Fibroblast of peridontal ligament (primary cell): ENCODE measurements around the gene CAMKK2.
"Not testable (repeated sequence)": the region's sequence is repeated elsewhere in the genome, so short reads cannot be mapped to it uniquely, and the experiment has no call there.

ENCODE experiments used
- DNase-seq: peaks from one replicate; pipeline ENCODE4 v3.0.0-alpha.2; 2010; ENCODE audit errors: extremely low read depth

Gene CAMKK2

GRCh38 chr12:121279507-121279915, 17.0 kb downstream of the CAMKK2 start:
- no peak for DNase-seq

DNA sequence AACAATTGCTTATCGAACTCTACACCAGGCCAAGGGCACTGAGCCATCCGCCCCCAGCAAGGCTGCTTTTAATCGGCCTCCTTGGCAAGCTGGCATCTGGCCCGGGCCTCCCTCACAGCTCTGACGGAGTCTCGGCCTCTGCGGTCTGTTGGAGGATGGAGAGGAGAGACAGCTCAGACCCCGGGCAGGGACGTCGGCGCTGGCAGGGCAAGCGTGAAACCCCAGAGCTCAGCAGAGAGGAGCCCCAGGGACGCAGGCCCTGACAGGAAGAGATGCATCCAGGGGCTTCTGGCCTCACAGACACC, 17.5 kb downstream of the CAMKK2 start:
- DNase-seq = no peak

DNA sequence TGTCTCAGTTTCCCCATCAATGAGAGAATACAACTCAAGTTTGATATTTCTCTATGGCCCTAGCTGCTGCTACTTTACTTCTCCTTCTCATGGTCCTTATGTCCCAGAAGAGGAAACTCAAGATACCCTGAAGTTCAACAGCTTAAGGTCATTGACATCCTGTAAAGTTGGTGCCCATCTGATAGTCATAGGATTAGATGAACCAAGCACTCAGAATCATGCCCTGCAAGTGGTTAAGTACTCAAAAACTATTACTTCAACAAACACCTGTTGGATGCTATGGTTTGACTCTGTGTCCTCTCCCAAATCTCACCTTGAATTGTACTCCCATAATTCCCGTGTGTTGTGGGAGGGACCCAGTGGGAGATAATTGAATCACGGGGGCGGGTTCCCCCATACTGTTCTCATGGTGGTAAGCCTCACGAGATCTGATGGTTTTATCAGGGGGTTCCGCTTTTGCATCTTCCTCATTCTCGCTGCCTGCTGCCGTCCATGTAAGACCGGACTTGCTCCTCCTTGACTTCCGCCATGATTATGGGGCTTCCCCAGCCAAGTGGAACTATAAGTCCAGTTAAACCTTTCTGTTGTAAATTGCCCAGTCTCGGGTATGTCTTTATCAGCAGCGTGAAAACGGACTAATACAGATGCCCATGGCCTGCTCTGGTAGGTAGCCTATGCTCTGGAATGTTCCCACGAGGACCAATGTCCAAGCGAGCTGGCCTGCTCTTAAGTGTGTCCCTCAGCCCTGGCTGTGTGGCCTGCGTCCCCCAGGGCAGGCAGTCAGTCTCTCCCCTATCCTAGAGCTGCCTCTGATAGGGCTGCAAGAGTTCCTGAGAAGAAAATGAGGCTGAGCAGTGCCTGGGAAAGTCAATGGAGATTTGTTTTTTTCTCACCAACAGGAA, 18.1 kb downstream of the CAMKK2 start:
- DNase-seq = no peak

DNA sequence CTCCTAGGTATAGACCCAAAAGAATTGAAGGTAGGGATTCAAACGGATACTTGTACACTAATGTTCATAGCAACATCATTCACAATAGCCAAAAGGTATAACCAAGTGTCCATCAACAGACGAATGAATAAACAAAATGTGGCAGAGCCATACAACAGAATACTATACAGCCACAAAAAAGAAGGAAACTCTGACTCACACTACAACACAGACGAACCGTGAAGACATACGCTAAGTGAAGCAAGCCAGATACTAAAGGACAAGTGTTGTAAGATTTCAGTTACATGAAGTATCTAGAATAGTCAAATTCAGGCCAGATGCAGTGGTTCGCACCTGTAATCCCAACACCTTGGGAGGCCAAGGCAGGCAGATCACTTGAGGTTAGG, 19.1 kb downstream of the CAMKK2 start:
- no peak for DNase-seq

- DNase-seq = no peak
Observed at GRCh38 chr12:121274036-121274763, 22.3 kb downstream of the CAMKK2 start.

DNA sequence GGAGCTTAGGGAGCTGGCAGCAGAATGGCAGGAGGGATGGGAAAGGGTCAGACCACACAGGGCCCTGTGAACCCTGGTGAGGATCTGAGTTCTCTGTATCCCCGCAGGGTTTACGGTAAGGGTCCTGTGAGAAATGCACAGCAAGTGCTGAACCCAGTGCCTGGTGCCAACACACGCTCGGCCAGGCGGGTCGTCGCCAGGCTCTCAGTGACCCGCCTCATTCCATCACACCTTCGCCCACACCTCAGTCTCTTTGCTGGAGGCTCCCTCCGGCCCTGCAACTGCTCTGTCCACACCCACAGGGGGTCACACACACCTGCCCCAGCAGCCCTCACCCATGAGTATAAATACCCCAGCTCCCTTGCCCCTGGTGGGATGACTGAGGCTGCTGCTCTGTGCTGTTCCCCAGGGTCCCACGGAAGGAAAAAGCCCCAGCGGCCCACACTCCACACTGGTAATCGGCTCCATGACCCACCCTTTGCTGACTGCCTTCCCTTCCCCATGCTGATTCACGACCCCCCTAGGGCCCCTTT, 23.1 kb downstream of the CAMKK2 start:
- no peak for DNase-seq

- no peak for DNase-seq
Observed at GRCh38 chr12:121267822-121268221, 28.7 kb downstream of the CAMKK2 start.

GRCh38 chr12:121264951-121265515, 31.5 kb downstream of the CAMKK2 start:
- DNase-seq = no peak

GRCh38 chr12:121264135-121264534, 32.4 kb downstream of the CAMKK2 start:
- no peak for DNase-seq

- no peak for DNase-seq
Observed at GRCh38 chr12:121263206-121263935, 33.1 kb downstream of the CAMKK2 start.

DNA sequence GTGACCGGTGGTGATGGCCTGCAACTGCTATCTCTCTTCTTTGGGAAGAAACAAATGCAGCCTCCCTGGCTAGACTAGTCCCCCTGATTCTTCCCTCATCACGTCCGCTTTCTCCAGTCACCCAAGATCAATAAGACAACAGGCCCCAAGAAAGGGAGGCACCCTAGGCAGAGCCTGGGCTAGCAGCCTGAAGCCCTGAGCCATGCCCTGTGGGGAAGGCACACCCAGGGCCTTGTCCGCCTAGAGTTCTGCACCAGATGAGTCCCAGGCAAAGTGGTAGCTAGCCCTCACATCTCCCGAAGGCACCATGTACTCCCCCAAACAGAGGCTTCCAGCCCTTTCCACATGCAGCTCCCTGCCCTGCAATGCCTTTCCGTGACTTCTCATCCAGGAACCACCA, 35.1 kb downstream of the CAMKK2 start:
- no peak for DNase-seq

DNA sequence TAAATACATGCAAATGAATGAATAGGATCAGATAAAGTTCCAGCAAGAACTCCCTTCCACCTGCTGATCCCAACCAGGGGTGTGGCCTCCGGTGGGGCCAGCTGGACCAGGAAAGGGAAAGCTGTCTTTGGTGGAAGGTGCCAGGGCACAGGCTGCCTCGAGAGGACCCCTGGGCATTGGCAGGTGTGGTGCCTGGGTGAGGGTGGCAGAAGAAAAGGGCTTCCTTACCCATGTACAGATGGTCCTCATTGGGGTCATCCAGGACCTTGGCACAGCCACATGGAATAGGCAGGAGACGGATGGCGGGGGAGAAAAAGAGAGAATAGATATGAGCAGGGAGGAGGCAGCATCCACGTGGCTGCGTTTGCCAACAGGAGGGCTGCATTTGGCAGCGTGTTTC, 36.4 kb downstream of the CAMKK2 start:
- DNase-seq = no peak

DNA sequence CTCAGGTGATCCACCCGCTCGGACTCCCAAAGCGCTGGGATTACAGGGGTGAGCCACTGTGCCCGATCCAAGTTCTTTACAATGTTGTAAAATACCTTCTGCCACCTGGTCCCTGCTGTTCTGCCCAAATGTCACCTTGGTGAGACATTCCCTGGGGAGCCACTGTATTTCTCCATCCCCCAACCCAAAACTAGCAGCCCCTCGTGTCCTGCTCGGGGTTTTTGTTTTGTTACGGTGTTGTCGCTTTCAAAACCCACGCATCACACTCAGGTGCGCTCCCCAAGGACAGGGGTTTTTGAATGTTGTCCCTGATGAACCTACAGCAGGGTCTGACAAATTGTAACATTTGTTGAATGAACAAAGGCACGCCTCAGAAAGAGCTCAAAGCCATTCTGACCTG, 37.4 kb downstream of the CAMKK2 start:
- DNase-seq = no peak

GRCh38 chr12:121257704-121258449, 38.6 kb downstream of the CAMKK2 start:
- DNase-seq = not testable (repeated sequence)

- DNase-seq = no peak
Observed at GRCh38 chr12:121255433-121255832, 41.1 kb downstream of the CAMKK2 start.

- no peak for DNase-seq
Observed at GRCh38 chr12:121253638-121254335, 42.7 kb downstream of the CAMKK2 start.

DNA sequence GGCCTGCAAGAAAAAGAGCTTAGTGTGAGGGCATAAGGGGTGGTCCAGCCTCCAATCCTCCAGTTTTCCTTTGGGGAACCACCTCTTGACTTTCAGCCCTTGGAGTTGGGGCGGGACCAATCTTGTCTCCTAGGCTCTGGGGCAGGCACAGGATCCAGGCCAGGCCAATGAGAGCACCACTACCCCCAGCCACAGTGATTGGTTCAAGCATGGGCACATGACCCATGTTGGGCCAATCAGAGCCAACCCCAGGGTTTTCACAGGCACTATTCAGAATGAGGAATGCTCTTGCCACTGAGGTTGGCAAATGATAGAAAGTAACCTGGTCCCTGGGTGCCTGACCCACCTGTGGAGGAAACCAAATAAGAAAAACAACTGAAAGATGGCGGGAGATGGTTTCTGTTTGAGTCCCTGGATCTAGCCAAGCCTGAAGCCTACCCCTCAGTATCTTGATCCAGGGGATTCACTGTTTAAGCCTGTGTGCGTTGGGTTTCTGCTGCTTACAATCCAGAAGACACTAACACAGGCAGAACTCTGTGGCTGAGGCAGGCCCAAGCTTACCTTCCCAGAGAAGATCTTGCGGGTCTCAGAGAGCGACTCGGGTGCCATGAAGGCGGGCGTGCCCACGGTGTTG, 43.7 kb downstream of the CAMKK2 start:
- DNase-seq = no peak

- no peak for DNase-seq
Observed at GRCh38 chr12:121251838-121252237, 44.7 kb downstream of the CAMKK2 start.

DNA sequence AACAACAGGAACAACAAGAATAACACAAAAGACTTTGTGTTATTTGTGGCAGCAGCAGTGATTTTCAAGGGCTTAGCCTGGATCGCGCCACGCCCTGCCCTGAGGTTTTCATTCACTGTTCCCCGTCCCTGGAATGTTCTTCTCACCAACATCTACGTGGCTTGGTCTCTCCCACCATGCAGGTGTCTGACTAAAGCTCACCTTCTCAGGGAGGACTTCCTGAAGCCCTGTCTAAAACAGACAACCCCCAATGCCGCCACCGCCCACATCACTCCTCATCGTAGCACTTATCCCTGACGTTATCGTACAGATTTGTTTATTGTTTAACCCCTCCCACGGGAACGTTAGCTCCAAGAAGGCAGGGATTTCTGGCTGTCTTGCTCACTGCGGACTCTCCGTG, 46.1 kb downstream of the CAMKK2 start:
- DNase-seq = no peak

- DNase-seq = no peak
Observed at GRCh38 chr12:121248622-121249021, 47.9 kb downstream of the CAMKK2 start.
